HepG2 (cell line): ENCODE results near the gene CMTM1. TPM values are rescaled to one million over a fixed set of nuclear protein-coding genes. Genes with fewer than 3 reads are reported as not detected.

Experiments used
- ARID4A ChIP-seq: sonication (generic); formaldehyde crosslinking; IDR thresholded peaks from 2 replicates; pipeline ENCODE4 v1.5.0; 2020; ENCODE audit warnings: mild to moderate bottlenecking, missing genetic modification reagents, borderline replicate concordance
- CSRNP1 ChIP-seq: sonication (generic); formaldehyde crosslinking; IDR thresholded peaks from 2 replicates; pipeline ENCODE4 v1.8.1; 2023; ENCODE audit warnings: mild to moderate bottlenecking, missing genetic modification reagents
- ELF1 ChIP-seq: sonication (generic); formaldehyde crosslinking; IDR thresholded peaks from 2 replicates; pipeline ENCODE4 v1.4.0; 2020; ENCODE audit warnings: missing genetic modification reagents
- FOSL1 ChIP-seq: sonication (generic); formaldehyde crosslinking; IDR thresholded peaks from 2 replicates; pipeline ENCODE4 v1.9.0; 2021; ENCODE audit warnings: missing genetic modification reagents, borderline replicate concordance
- FOXK1 ChIP-seq: sonication (generic); formaldehyde crosslinking; IDR thresholded peaks from 2 replicates; pipeline ENCODE4 v1.4.0; 2020; ENCODE audit warnings: low read depth, missing genetic modification reagents, borderline replicate concordance
- JUN ChIP-seq: sonication (generic); formaldehyde crosslinking; IDR thresholded peaks from 2 replicates; pipeline ENCODE4 v1.4.0; 2020; ENCODE audit warnings: mild to moderate bottlenecking, missing genetic modification reagents
- KLF9 ChIP-seq: IDR thresholded peaks from 2 replicates; pipeline ENCODE4 v1.6.1; 2016; ENCODE audit warnings: low read depth
- MATR3 ChIP-seq: sonication (generic); formaldehyde crosslinking; IDR thresholded peaks from 2 replicates; pipeline ENCODE4 v1.4.0; 2020; ENCODE audit warnings: missing genetic modification reagents
- MAX ChIP-seq: IDR thresholded peaks from 2 replicates; pipeline ENCODE4 v1.6.1; 2012; ENCODE audit warnings: inconsistent platforms
- MBNL3 ChIP-seq: fragments of 250-450 bp; sonication (Bioruptor Pico); conservative IDR thresholded peaks from 2 replicates; pipeline ENCODE4 v1.8.0; 2022; ENCODE audit warnings: mild to moderate bottlenecking, inconsistent platforms
- PHB2 ChIP-seq: fragments of 450-650 bp; IDR thresholded peaks from 2 replicates; pipeline ENCODE4 v1.6.1; 2018; ENCODE audit not compliant: partially characterized antibody
- POGK ChIP-seq: sonication (generic); formaldehyde crosslinking; conservative IDR thresholded peaks from 2 replicates; pipeline ENCODE4 v1.8.0; 2022; ENCODE audit warnings: mild to moderate bottlenecking, moderate library complexity, missing genetic modification reagents
- PRDM10 ChIP-seq: sonication (generic); formaldehyde crosslinking; IDR thresholded peaks from 2 replicates; pipeline ENCODE4 v1.4.0; 2020; ENCODE audit warnings: low read depth, missing genetic modification reagents
- ZNF362 ChIP-seq: sonication (generic); formaldehyde crosslinking; IDR thresholded peaks from 2 replicates; pipeline ENCODE4 v1.4.0; 2020; ENCODE audit warnings: missing genetic modification reagents, mild to moderate bottlenecking, borderline replicate concordance
- ZNF510 ChIP-seq: sonication (generic); formaldehyde crosslinking; IDR thresholded peaks from 2 replicates; pipeline ENCODE4 v1.4.0; 2020; ENCODE audit warnings: low read depth, mild to moderate bottlenecking, missing genetic modification reagents
- polyA plus RNA-seq, 8 experiments: library from polyadenylated mRNA; depleted of rRNA in 3 of 8; stranded (reverse) in 7 of 8; unstranded in 1 of 8; fragments of >200 nt; fragmentation: Illumina TruSeq in 4 of 8; extraction: Trizol in 4 of 8; gene quantifications; 2 replicates each; pipeline versions ENCODE4 v1.2.1 to v1.2.3, GENCODE V29; 2011 to 2016; ENCODE audit warnings: low read depth in 4 of 8, missing spikeins in 1 of 8, mixed read lengths in 1 of 8; ENCODE audit not compliant: insufficient read depth in 1 of 8
- total RNA-seq, 5 experiments: library from RNA; depleted of rRNA; stranded (reverse); fragments of >200 nt; fragmentation: Illumina TruSeq; extraction: Trizol; gene quantifications; 2 replicates each; pipeline ENCODE4 v1.2.3, GENCODE V29; 2016; ENCODE audit warnings: low read depth in 1 of 5

CMTM1 gene
- total and polyA plus RNA-seq, 2 of the 13 experiments (the other 11 are each of a cell fraction or from before 2014, with no cell fraction given), result 1.7 to 2.9 TPM

GRCh38 chr16:66549284-66550131 lies 16.7 kb upstream of the CMTM1 start, which contains the start of gene TK2 (continued):
- TF ChIP-seq KLF9 (CRISPR knock-in tag) (no peak), CSRNP1 (CRISPR knock-in tag) (peak; percentile 34; the same call in 1 of the 2 replicates), FOSL1 (CRISPR knock-in tag) (no peak), ZNF362 (CRISPR knock-in tag) (no peak), MATR3 (CRISPR knock-in tag) (no peak), MBNL3 (CRISPR knock-in tag) (no peak), ZNF510 (CRISPR knock-in tag) (no peak), MAX (peak; percentile 45), ARID4A (CRISPR knock-in tag) (peak; percentile 91; the same call in 1 of the 2 replicates), PHB2 (no peak), ELF1 (CRISPR knock-in tag) (peak; percentile 44), POGK (CRISPR knock-in tag) (peak; percentile 91), FOXK1 (CRISPR knock-in tag) (0 out of 2 replicates have a peak, but pooled peaks have one; percentile 31), PRDM10 (no peak), JUN (CRISPR knock-in tag) (0 out of 2 replicates have a peak, but pooled peaks have one; percentile 31)
